Ascending aorta (tissue), 2 donors: Measurements from ENCODE around the gene PDIA2. TPM values are rescaled to one million over a fixed set of nuclear protein-coding genes. Genes with fewer than 3 reads are reported as not detected.
A peak's percentile ranks its signal among the peaks of the same experiment; 100 is the strongest.

Source experiments
- DNase-seq, 2 donors: peaks; one replicate each; pipeline ENCODE4 v3.0.0-alpha.2; 2019; ENCODE audit warnings: low spot score in 2 of 2
- H3K27ac ChIP-seq, 2 donors: fragments of 200-600 bp; sonication (generic); one replicate each; pipeline ENCODE4 v1.5.1; 2016 to 2017; ENCODE audit warnings: mild to moderate bottlenecking in 1 of 2
- H3K27me3 ChIP-seq: fragments of 200-600 bp; sonication (generic); one replicate; pipeline ENCODE4 v1.5.1; 2017
- H3K36me3 ChIP-seq, 2 donors: fragments of 200-600 bp; sonication (generic); one replicate each; pipeline ENCODE4 v1.5.1; 2016
- H3K4me1 ChIP-seq, 2 donors: fragments of 200-600 bp; sonication (generic); one replicate each; pipeline ENCODE4 v1.5.1; 2016 to 2017; ENCODE audit warnings: mild to moderate bottlenecking in 1 of 2
- H3K4me3 ChIP-seq, 2 donors: fragments of 200-600 bp; sonication (generic); one replicate each; pipeline ENCODE4 v1.5.1; 2016 to 2017; ENCODE audit warnings: mild to moderate bottlenecking in 1 of 2
- H3K9me3 ChIP-seq, 2 donors: fragments of 200-600 bp; sonication (generic); one replicate each; pipeline ENCODE4 v1.5.1; 2016
- CTCF ChIP-seq, 3 experiments: fragments of 200-600 bp in 2 of 3; fragments of 450-650 bp in 1 of 3; sonication (generic) in 2 of 3; IDR thresholded peaks; one replicate each; pipeline ENCODE4 v1.5.1; 2016 to 2019; ENCODE audit warnings: antibody characterized with exemption in 3 of 3, mild to moderate bottlenecking in 1 of 3, moderate library complexity in 1 of 3
- intact Hi-C: fragments of 100-400 bp; cut with DNase I; formaldehyde crosslinking; loops from one replicate; pipeline ENCODE4 v1.15.1; 2023
- total RNA-seq: library from RNA; depleted of rRNA; stranded (reverse); fragments of >200 nt; gene quantifications from one replicate; pipeline ENCODE4 v1.1.0, GENCODE V29; 2016

PDIA2 gene
- total RNA-seq, 1 donor from 2014 or later = not detected

DNA sequence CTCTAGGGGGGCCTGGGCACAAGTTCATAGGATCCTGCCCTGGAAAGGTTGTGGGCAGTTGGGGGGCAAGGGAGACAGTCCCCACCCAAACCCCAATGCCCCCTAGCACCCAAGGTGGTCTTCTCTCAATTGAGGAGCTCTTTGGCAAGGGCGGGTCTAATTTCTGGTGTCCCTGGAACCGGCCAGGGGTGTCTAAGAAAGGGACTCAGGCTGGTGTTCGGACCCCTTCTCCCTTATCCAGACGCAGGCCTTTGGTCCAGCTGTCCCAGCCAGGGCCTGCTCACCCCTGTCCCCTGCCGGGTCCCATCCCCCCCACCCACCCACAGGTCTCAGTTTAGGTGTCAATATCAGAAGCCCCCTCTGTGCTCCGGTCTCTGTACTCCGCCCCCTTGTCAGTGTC is 3.4 kb upstream of the PDIA2 start:
- TF ChIP-seq CTCF (IDR thresholded peaks at IDR 0.05) = no peak
- H3K9me3 ChIP-seq = no peaks in the 10 kb centered on the region
- H3K27ac ChIP-seq = no peak overlapping the region
- no peaks in the 10 kb centered on the region for H3K36me3 ChIP-seq
- no peak for DNase-seq
- H3K4me3 ChIP-seq = no peak overlapping the region
- intact Hi-C loops = no loop called here
- H3K27me3 ChIP-seq = peaks cover 11% of the 10 kb centered on the region
- peaks cover 10 to 11% of the 10 kb centered on the region in 2 donors for H3K4me1 ChIP-seq

DNA sequence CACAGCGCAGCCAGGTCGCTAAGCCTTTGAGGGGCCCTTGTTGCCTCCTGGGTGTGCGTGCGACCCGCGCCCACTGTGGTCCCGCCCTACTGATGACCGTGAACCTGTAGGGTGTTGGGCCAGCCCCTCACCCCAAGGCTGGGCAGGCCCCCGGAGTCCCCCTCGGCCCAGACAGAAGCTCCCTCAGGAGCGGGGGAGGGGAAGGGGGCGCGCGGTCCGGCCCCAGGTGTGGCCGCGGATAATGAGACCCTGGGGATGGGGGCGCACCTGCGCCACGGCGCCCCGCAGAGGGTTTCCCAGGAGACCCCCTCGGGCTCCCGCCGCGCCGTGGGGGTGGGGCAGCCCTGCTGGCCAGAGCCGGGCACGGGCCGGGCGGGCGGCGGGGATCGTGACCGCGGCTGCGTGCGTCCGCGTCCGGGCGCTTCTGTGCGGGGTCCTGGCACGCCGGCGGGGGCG is 2.9 kb upstream of the PDIA2 start:
- Histone ChIP-seq H3K36me3 (no peaks in the 10 kb centered on the region), H3K27ac (no peak overlapping the region), H3K27me3 (peaks cover 11% of the 10 kb centered on the region), H3K4me3 (peak overlapping the region in 1 of 2 donors; percentile 54), H3K4me1 (peaks cover 6 to 7% of the 10 kb centered on the region in 2 donors), H3K9me3 (no peaks in the 10 kb centered on the region)
- TF ChIP-seq CTCF (IDR thresholded peaks at IDR 0.05) = no peak
- no peak for DNase-seq
- intact Hi-C loops = no loop called here

DNA sequence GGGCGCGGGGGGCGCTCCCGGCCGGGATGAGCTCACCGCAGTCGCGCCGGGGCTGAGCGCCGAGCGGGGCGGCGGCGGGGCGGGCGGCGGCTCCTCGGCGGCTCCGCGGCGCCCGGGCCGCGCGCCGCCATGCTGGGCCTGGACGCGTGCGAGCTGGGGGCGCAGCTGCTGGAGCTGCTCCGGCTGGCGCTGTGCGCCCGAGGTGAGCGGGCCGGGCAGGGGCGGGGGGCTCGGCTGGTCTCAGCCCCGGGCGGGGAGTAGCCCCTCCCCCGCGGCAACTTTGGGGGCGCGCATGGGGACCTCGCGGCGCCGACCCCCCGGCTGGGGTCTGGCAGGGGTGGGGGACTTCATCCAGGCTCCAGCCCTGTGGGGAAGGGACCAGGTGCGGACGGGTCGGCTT is 2.4 kb upstream of the PDIA2 start, which contains the start of gene ARHGDIG:
TSS of gene ARHGDIG (plus strand) at position 40 of the 400 bp plus-strand sequence. CDS start at position 130, 90 bp downstream.
- Histone ChIP-seq H3K36me3 (no peaks in the 10 kb centered on the region), H3K27ac (no peak within 1 kb of the TSS), H3K9me3 (no peaks in the 10 kb centered on the region), H3K27me3 (peaks cover 11% of the 10 kb centered on the region), H3K4me3 (peak within 1 kb of the TSS; percentile 40 to 61), H3K4me1 (peaks cover 4 to 5% of the 10 kb centered on the region in 2 donors)
- DNase-seq = no peak
- intact Hi-C loops = no loop called here
- no peak for TF ChIP-seq CTCF (IDR thresholded peaks at IDR 0.05)

- TF ChIP-seq CTCF (IDR thresholded peaks at IDR 0.05) = no peak
- Histone ChIP-seq H3K27me3 (peaks cover 11% of the 10 kb centered on the region), H3K9me3 (no peaks in the 10 kb centered on the region), H3K4me1 (peaks cover 4 to 5% of the 10 kb centered on the region in 2 donors), H3K4me3 (peak overlapping the region; percentile 40 to 61), H3K27ac (no peak overlapping the region), H3K36me3 (no peaks in the 10 kb centered on the region)
- intact Hi-C loops = no loop called here
- no peak for DNase-seq
Observed at GRCh38 chr16:280991-281659, 1.8 kb upstream of the PDIA2 start.

- no peak for DNase-seq
- TF ChIP-seq CTCF (IDR thresholded peaks at IDR 0.05) = no peak
- no peaks in the 10 kb centered on the region for H3K9me3 ChIP-seq
- H3K4me1 ChIP-seq = peaks cover 4 to 5% of the 10 kb centered on the region in 2 donors
- no peak overlapping the region for H3K27ac ChIP-seq
- H3K36me3 ChIP-seq = peaks cover 4% of the 10 kb centered on the region in 2 donors
- H3K27me3 ChIP-seq = peaks cover 11% of the 10 kb centered on the region
- H3K4me3 ChIP-seq = no peak overlapping the region
- intact Hi-C loops = no loop called here
Observed at GRCh38 chr16:281660-282255, 1.2 kb upstream of the PDIA2 start.
